ENCODE data around the gene SPINDOC. TPM values are rescaled to one million over a fixed set of nuclear protein-coding genes. Genes with fewer than 3 reads are reported as not detected.

SPINDOC gene
- total and polyA plus RNA-seq, 9 of the 15 experiments (the other 6 are each of a cell fraction or from before 2014, with no cell fraction given): 0.70 to 36.3 (median 19.6) TPM

DNA sequence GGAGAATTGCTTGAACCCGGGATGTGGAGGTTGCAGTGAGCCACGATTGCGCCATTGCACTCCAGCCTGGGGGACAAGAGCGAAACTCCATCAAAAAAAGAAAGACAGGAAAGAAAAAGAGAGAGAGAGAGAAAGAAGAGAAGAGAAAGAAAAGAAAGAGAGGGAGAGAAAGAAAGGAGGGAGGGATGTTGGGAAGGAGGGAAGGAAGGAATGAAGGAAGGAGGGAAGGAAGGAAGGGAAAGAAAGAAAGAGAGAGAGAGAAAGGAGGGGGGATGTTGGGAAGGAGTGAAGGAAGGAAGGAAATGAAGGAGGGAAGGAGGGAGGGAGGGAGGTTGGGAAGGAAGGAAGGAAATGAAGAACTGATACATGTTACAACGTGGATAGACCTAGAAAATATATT lies 12.3 kb upstream of the SPINDOC start:
- H4K20me1 ChIP-seq (replicated peaks; ENCODE audit: control insufficient read depth, insufficient read depth, low read length): no peaks in the 10 kb centered on the region
- POLR2A ChIA-PET: no interaction called here
- no TSS peak for BruUV-seq (replicated peaks)
- peaks cover 8 to 13% of the 10 kb centered on the region in 2 experiments; a peak in 3 of 5 replicates for H3K27me3 ChIP-seq (ENCODE audit: control insufficient read depth in 2 of 2, insufficient read depth in 2 of 2, low read length in 2 of 2)
- no peak overlapping the region for H2AFZ ChIP-seq (ENCODE audit: low read depth, low read length)
- no peaks in the 10 kb centered on the region for H3K36me3 ChIP-seq (ENCODE audit: control insufficient read depth, insufficient read depth, low read length)
- in situ Hi-C loops (cut with MboI) (no loop called here), intact Hi-C loops (cut with micrococcal nuclease) (no loop called here)
- TF ChIP-seq BCOR (IDR thresholded peaks at IDR 0.05) (no peak), CBFA2T2 (conservative IDR thresholded peaks at IDR 0.05) (no peak), ZNF408 (CRISPR knock-in tag; IDR thresholded peaks at IDR 0.05; ENCODE audit: low read depth) (no peak), FOSL1 (tag; conservative IDR thresholded peaks at IDR 0.05) (no peak), ZNF232 (CRISPR knock-in tag; IDR thresholded peaks at IDR 0.05) (no peak), SAFB (IDR thresholded peaks at IDR 0.05; ENCODE audit: borderline replicate concordance, low read depth, low read length) (no peak), ZNF436 (CRISPR knock-in tag; IDR thresholded peaks at IDR 0.05) (no peak), RBBP5 (IDR thresholded peaks at IDR 0.05; ENCODE audit: borderline replicate concordance, insufficient read depth, low read length, poor library complexity, severe bottlenecking) (no peak), SREBF1 (IDR thresholded peaks at IDR 0.05; ENCODE audit: borderline replicate concordance, low read depth, low read length) (no peak), CSDE1 (IDR thresholded peaks at IDR 0.05) (no peak), TRIM24 (IDR thresholded peaks at IDR 0.05) (peak in 1 of 2 experiments; percentile 17; a peak in 1 of 4 replicates), FOXK1 (CRISPR knock-in tag; IDR thresholded peaks at IDR 0.05; ENCODE audit: borderline replicate concordance) (no peak), HDAC1 (IDR thresholded peaks at IDR 0.05) (0 out of 4 replicates have a peak, but pooled peaks of 1 of the 2 experiments have one; percentile 12), RCOR1 (IDR thresholded peaks at IDR 0.05; ENCODE audit: borderline replicate concordance in 1 of 2, low read depth in 2 of 2, low read length in 2 of 2) (no peak), HMGN3 (IDR thresholded peaks at IDR 0.05; ENCODE audit: borderline replicate concordance, extremely low read depth, insufficient read length, low read depth, low read length) (no peak), CHD2 (IDR thresholded peaks at IDR 0.05; ENCODE audit: low read depth, low read length) (no peak), ZNF174 (CRISPR knock-in tag; IDR thresholded peaks at IDR 0.05) (no peak), HMG20B (CRISPR knock-in tag; IDR thresholded peaks at IDR 0.05) (no peak)
- TF ChIP-seq, protein P1, sequence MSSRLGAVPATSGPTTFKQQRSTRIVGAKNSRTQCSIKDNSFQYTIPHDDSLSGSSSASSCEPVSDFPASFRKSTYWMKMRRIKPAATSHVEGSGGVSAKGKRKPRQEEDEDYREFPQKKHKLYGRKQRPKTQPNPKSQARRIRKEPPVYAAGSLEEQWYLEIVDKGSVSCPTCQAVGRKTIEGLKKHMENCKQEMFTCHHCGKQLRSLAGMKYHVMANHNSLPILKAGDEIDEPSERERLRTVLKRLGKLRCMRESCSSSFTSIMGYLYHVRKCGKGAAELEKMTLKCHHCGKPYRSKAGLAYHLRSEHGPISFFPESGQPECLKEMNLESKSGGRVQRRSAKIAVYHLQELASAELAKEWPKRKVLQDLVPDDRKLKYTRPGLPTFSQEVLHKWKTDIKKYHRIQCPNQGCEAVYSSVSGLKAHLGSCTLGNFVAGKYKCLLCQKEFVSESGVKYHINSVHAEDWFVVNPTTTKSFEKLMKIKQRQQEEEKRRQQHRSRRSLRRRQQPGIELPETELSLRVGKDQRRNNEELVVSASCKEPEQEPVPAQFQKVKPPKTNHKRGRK (tag; IDR thresholded peaks at IDR 0.05): peak; percentile 55
- peaks cover 9 to 10% of the 10 kb centered on the region in 2 experiments for H3K4me1 ChIP-seq (replicated peaks in 1 of 2; ENCODE audit: control insufficient read depth in 2 of 2, insufficient read depth in 2 of 2, low read length in 2 of 2)
- no peak for DNase-seq (ENCODE audit: extremely low read depth in 1 of 4, low spot score in 3 of 4)
- no peak overlapping the region for H3K27ac ChIP-seq (ENCODE audit: extremely low read depth, low read depth, low read length)
- H3K9me1 ChIP-seq (ENCODE audit: control insufficient read depth, insufficient read depth, low read length): no peaks in the 10 kb centered on the region
- H3K79me2 ChIP-seq (ENCODE audit: control insufficient read depth, insufficient read depth, low read length): no peaks in the 10 kb centered on the region
- H3K4me2 ChIP-seq (ENCODE audit: insufficient read depth, low read length): no peak overlapping the region
- ATAC-seq: no peak
- CTCF ChIA-PET (ENCODE audit: low intra/inter-chr PET ratio): no interaction called here
- H3K9me3 ChIP-seq (replicated peaks; ENCODE audit: control insufficient read depth, insufficient read depth, low read depth, low read length): no peaks in the 10 kb centered on the region
- no peak overlapping the region for H3K4me3 ChIP-seq
- no peak overlapping the region for H3K9ac ChIP-seq (ENCODE audit: insufficient read depth in 1 of 2, low read depth in 2 of 2, low read length in 2 of 2)
- FAIRE-seq: no peak
- WGBS (ENCODE audit: insufficient coverage, low coverage, missing lambda C conversion rate): 0% methylated on average over 1 of the region's 5 CpGs

All from K562 (cell line).